ENCODE results near the gene TMEM201. TPM values are rescaled to one million over a fixed set of nuclear protein-coding genes. Genes with fewer than 3 reads are reported as not detected.

Gene TMEM201
- total and polyA plus RNA-seq, 2 of the 4 experiments (the other 2 are of a cell fraction) = 1.3 to 8.7 TPM

DNA sequence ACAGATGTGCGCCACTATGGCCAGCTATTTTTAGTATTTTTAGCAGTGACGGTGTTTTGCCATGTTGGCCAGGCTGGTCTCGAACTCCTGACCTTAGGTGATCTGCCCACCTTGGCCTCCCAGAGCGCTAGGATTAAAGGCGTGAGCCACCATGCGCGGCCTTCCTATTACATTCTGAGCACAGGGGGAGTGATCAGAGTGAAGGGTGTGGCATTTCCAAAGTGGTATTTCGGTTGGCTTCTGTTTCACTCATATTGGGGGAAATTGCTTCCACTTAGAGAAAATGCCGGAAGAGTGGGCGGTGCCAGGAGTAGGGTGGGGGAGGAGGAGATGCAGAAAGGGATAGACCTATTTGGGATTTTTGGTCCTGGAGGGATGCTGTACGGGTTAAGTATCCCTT is 67.1 kb downstream of the TMEM201 start:
- Histone ChIP-seq H2AK9ac (replicated peaks; ENCODE audit: low read depth, low read length, poor library complexity) (no peak overlapping the region), H3K56ac (ENCODE audit: extremely low read depth, insufficient read depth, low read length) (no peak overlapping the region), H3K4me2 (ENCODE audit: low read depth, low read length) (no peak overlapping the region), H4K5ac (ENCODE audit: low read depth, low read length) (no peak overlapping the region), H3K36me3 (ENCODE audit: control insufficient read depth, insufficient read depth, low read length) (no peaks in the 10 kb centered on the region), H3K27me3 (ENCODE audit: control insufficient read depth, insufficient read depth, low read length) (peaks cover 20% of the 10 kb centered on the region; the same call in 1 of the 2 replicates), H3K9me3 (ENCODE audit: control insufficient read depth, insufficient read depth, low read length) (no peaks in the 10 kb centered on the region), H4K20me1 (ENCODE audit: insufficient read depth, low read length) (no peaks in the 10 kb centered on the region), H3K4ac (ENCODE audit: low read depth, low read length) (no peak overlapping the region), H2AFZ (replicated peaks; ENCODE audit: low read length, poor library complexity) (no peak overlapping the region), H2AK5ac (ENCODE audit: low read depth, low read length) (no peak overlapping the region), H3K4me1 (ENCODE audit: control insufficient read depth, insufficient read depth, low read length) (peaks cover 6% of the 10 kb centered on the region; the same call in 1 of the 2 replicates), H2BK120ac (ENCODE audit: low read depth, low read length) (no peak overlapping the region), H3K9me1 (ENCODE audit: insufficient read depth, low read length) (0 out of 2 replicates have a peak, but pooled peaks cover 3% of the 10 kb centered on the region), H3K4me3 (ENCODE audit: insufficient read depth, low read depth, low read length) (no peak overlapping the region), H3K18ac (ENCODE audit: low read depth, low read length) (no peak overlapping the region), H3K27ac (ENCODE audit: insufficient read depth, low read length) (no peak overlapping the region), H2BK15ac (ENCODE audit: low read depth, low read length) (no peak overlapping the region), H2BK20ac (ENCODE audit: low read depth, low read length) (no peak overlapping the region), H3K9ac (ENCODE audit: low read depth, low read length) (no peak overlapping the region), H3K14ac (replicated peaks; ENCODE audit: low read depth, low read length) (no peak overlapping the region), H3K23ac (ENCODE audit: low read depth, low read length) (no peak overlapping the region), H4K8ac (ENCODE audit: low read depth in 2 of 2, low read length in 2 of 2) (no peak overlapping the region), H2BK5ac (ENCODE audit: low read depth, low read length, poor library complexity, severe bottlenecking) (no peak overlapping the region), H3K79me1 (ENCODE audit: low read depth in 1 of 2, low read length in 2 of 2) (no peaks in the 10 kb centered on the region), H4K91ac (ENCODE audit: insufficient read depth, low read depth, low read length) (no peak overlapping the region)
- TF ChIP-seq NFE2L2 (IDR thresholded peaks at IDR 0.05; ENCODE audit: low read depth, low read length) (no peak), MXI1 (IDR thresholded peaks at IDR 0.05; ENCODE audit: borderline replicate concordance, low read depth, low read length) (no peak), RFX5 (IDR thresholded peaks at IDR 0.05; ENCODE audit: low read depth, low read length) (no peak), FOS (IDR thresholded peaks at IDR 0.05; ENCODE audit: low read depth, low read length) (no peak), RCOR1 (IDR thresholded peaks at IDR 0.05; ENCODE audit: insufficient replicate concordance, low read length) (no peak), CEBPB (IDR thresholded peaks at IDR 0.05; ENCODE audit: low read depth, low read length) (no peak), POLR2A (IDR thresholded peaks at IDR 0.05; ENCODE audit: low read depth, low read length) (no peak)
- TF ChIP-seq, protein P1, sequence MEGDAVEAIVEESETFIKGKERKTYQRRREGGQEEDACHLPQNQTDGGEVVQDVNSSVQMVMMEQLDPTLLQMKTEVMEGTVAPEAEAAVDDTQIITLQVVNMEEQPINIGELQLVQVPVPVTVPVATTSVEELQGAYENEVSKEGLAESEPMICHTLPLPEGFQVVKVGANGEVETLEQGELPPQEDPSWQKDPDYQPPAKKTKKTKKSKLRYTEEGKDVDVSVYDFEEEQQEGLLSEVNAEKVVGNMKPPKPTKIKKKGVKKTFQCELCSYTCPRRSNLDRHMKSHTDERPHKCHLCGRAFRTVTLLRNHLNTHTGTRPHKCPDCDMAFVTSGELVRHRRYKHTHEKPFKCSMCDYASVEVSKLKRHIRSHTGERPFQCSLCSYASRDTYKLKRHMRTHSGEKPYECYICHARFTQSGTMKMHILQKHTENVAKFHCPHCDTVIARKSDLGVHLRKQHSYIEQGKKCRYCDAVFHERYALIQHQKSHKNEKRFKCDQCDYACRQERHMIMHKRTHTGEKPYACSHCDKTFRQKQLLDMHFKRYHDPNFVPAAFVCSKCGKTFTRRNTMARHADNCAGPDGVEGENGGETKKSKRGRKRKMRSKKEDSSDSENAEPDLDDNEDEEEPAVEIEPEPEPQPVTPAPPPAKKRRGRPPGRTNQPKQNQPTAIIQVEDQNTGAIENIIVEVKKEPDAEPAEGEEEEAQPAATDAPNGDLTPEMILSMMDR (conservative IDR thresholded peaks at IDR 0.05; ENCODE audit: low read depth, low read length) = no peak
- TF ChIP-seq, protein P2, sequence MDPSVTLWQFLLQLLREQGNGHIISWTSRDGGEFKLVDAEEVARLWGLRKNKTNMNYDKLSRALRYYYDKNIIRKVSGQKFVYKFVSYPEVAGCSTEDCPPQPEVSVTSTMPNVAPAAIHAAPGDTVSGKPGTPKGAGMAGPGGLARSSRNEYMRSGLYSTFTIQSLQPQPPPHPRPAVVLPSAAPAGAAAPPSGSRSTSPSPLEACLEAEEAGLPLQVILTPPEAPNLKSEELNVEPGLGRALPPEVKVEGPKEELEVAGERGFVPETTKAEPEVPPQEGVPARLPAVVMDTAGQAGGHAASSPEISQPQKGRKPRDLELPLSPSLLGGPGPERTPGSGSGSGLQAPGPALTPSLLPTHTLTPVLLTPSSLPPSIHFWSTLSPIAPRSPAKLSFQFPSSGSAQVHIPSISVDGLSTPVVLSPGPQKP (IDR thresholded peaks at IDR 0.05; ENCODE audit: borderline replicate concordance, low read depth, low read length) = no peak
- dilution Hi-C loops (cut with HindIII; ENCODE audit: low sequenced_read_pairs, unreplicated experiment) (no loop called here), in situ Hi-C loops (cut with MboI; ENCODE audit: low sequenced_read_pairs) (no loop called here), intact Hi-C loops (cut with micrococcal nuclease) (no loop called here)
- ATAC-seq (ENCODE audit: low read depth) = no peak
- POLR2A ChIA-PET (ENCODE audit: unreplicated experiment) = no interaction called here
- no peak for DNase-seq
- 88% methylated on average over 4 of the region's 11 CpGs; no CpG with 5 or more reads in 1 of the 2 experiments for WGBS, 2 experiments (ENCODE audit: extremely low coverage in 2 of 2, insufficient read length in 1 of 2)
- CTCF ChIA-PET = interaction anchor here (1.1 kb wide), 1 partner anchor 549 kb away, joined by 3 read pairs; no protein-coding TSS in a partner anchor
- BruUV-seq (replicated peaks) = no TSS peak

All from IMR-90 (cell line).